Peyer's patch (tissue), 4 donors: ENCODE results near the gene GNL2. TPM values are rescaled to one million over a fixed set of nuclear protein-coding genes. Genes with fewer than 3 reads are reported as not detected.
"Not testable (repeated sequence)": the region's sequence is repeated elsewhere in the genome, so short reads cannot be mapped to it uniquely, and the experiment has no call there.

Experiments
- DNase-seq, 3 donors: peaks; one replicate each; pipeline ENCODE4 v3.0.0-alpha.2; 2017 to 2019
- H3K27ac ChIP-seq, 4 donors: fragments of 200-600 bp; sonication (generic); one replicate each; pipeline ENCODE4 v1.5.1; 2016 to 2019
- H3K27me3 ChIP-seq, 2 donors: fragments of 200-600 bp; sonication (generic); one replicate each; pipeline ENCODE4 v1.5.1; 2019
- H3K36me3 ChIP-seq, 3 donors: fragments of 200-600 bp; sonication (generic); one replicate each; pipeline ENCODE4 v1.5.1; 2016 to 2019
- H3K4me1 ChIP-seq, 4 donors: fragments of 200-600 bp; sonication (generic); one replicate each; pipeline ENCODE4 v1.5.1; 2016 to 2019
- H3K4me3 ChIP-seq, 4 donors: fragments of 200-600 bp; sonication (generic); 1 replicate in 3 of 4; 2 replicates in 1 of 4; pipeline ENCODE4 v1.5.1; 2016 to 2019; ENCODE audit warnings: mild to moderate bottlenecking in 1 of 4
- H3K9me3 ChIP-seq, 4 donors: fragments of 200-600 bp; sonication (generic); one replicate each; pipeline ENCODE4 v1.5.1; 2016 to 2019; ENCODE audit warnings: mild to moderate bottlenecking in 1 of 4
- POLR2A ChIP-seq, 2 donors: fragments of 450-650 bp; IDR thresholded peaks; one replicate each; pipeline ENCODE4 v1.5.1; 2017; ENCODE audit warnings: antibody characterized with exemption in 2 of 2, mild to moderate bottlenecking in 2 of 2, moderate library complexity in 2 of 2
- total RNA-seq, 4 donors: library from RNA; depleted of rRNA; stranded (reverse); fragments of >200 nt; gene quantifications; one replicate each; pipeline ENCODE4 v1.1.0, GENCODE V29; 2016
- TF ChIP-seq, protein P1 (sequence below), 6 experiments: fragments of 450-650 bp in 4 of 6; fragments of 200-600 bp in 2 of 6; sonication (generic) in 1 of 6; IDR thresholded peaks; one replicate each; pipeline ENCODE4 v1.5.1; 2017 to 2019; ENCODE audit warnings: antibody characterized with exemption in 6 of 6, mild to moderate bottlenecking in 3 of 6, moderate library complexity in 1 of 6

The GNL2 gene
- total RNA-seq, 4 donors from 2014 or later: 27.5 to 56.9 (median 49.9) TPM

GRCh38 chr1:37561133-37562132 is 34.3 kb downstream of the GNL2 start:
- peaks cover 0 to 16% (median 0%) of the 10 kb centered on the region in 3 donors for H3K36me3 ChIP-seq
- H3K4me3 ChIP-seq: no peak overlapping the region
- H3K27ac ChIP-seq: no peak overlapping the region
- TF ChIP-seq, protein P1, sequence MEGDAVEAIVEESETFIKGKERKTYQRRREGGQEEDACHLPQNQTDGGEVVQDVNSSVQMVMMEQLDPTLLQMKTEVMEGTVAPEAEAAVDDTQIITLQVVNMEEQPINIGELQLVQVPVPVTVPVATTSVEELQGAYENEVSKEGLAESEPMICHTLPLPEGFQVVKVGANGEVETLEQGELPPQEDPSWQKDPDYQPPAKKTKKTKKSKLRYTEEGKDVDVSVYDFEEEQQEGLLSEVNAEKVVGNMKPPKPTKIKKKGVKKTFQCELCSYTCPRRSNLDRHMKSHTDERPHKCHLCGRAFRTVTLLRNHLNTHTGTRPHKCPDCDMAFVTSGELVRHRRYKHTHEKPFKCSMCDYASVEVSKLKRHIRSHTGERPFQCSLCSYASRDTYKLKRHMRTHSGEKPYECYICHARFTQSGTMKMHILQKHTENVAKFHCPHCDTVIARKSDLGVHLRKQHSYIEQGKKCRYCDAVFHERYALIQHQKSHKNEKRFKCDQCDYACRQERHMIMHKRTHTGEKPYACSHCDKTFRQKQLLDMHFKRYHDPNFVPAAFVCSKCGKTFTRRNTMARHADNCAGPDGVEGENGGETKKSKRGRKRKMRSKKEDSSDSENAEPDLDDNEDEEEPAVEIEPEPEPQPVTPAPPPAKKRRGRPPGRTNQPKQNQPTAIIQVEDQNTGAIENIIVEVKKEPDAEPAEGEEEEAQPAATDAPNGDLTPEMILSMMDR (IDR thresholded peaks at IDR 0.05): peak in 4 of 6 experiments; percentile 31 to 40 (median 36)
- no peak for TF ChIP-seq POLR2A (IDR thresholded peaks at IDR 0.05)
- DNase-seq: peak in 1 of 3 donors; percentile 48
- peaks cover 0 to under 1% (median 0%) of the 10 kb centered on the region in 4 donors for H3K4me1 ChIP-seq
- no peaks in the 10 kb centered on the region for H3K9me3 ChIP-seq
- H3K27me3 ChIP-seq: no peaks in the 10 kb centered on the region

GRCh38 chr1:37560401-37561132 is 35.2 kb downstream of the GNL2 start:
- H3K4me1 ChIP-seq: peaks cover 0 to 6% (median 0%) of the 10 kb centered on the region in 4 donors
- no peaks in the 10 kb centered on the region for H3K27me3 ChIP-seq
- H3K36me3 ChIP-seq: peaks cover 0 to 8% (median 0%) of the 10 kb centered on the region in 3 donors
- TF ChIP-seq, protein P1 (IDR thresholded peaks at IDR 0.05): no peak
- no peak for TF ChIP-seq POLR2A (IDR thresholded peaks at IDR 0.05)
- H3K4me3 ChIP-seq: no peak overlapping the region
- DNase-seq: no peak
- no peak overlapping the region for H3K27ac ChIP-seq
- no peaks in the 10 kb centered on the region for H3K9me3 ChIP-seq

- not testable (repeated sequence) for H3K27me3 ChIP-seq, H3K4me3 ChIP-seq, DNase-seq, H3K9me3 ChIP-seq, H3K4me1 ChIP-seq, H3K27ac ChIP-seq, H3K36me3 ChIP-seq
Measured at GRCh38 chr1:37559957-37560379, 35.8 kb downstream of the GNL2 start.

DNA sequence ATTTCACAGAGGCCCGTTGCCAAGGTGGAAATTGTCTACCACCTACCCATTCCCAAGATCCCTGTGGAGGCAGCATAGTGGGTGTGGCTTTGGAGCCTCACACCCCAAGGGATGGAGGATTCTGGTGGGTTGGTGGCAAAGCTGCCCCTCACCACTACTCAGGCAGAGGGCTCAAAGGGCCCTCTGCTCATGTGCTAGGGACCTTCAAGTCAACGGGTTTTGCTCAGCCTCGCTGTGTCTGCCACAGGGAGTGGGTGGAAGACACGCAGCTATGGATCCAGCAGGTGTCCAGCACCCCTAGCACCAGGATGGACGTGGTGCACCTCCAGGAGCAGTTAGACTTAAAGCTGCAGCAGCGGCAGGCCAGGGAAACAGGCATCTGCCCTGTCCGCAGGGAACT is 36.7 kb downstream of the GNL2 start:
- DNase-seq: no peak
- H3K4me3 ChIP-seq: no peak overlapping the region
- no peak overlapping the region for H3K27ac ChIP-seq
- no peaks in the 10 kb centered on the region for H3K9me3 ChIP-seq
- no peaks in the 10 kb centered on the region for H3K36me3 ChIP-seq
- H3K4me1 ChIP-seq: peaks cover 0 to 6% (median 0%) of the 10 kb centered on the region in 4 donors
- no peaks in the 10 kb centered on the region for H3K27me3 ChIP-seq
- TF ChIP-seq, protein P1 (IDR thresholded peaks at IDR 0.05): no peak
- no peak for TF ChIP-seq POLR2A (IDR thresholded peaks at IDR 0.05)

- Histone ChIP-seq H3K4me1 (peaks cover 0 to 6% (median under 1%) of the 10 kb centered on the region in 4 donors), H3K4me3 (no peak overlapping the region), H3K9me3 (no peaks in the 10 kb centered on the region), H3K27ac (no peak overlapping the region), H3K36me3 (no peaks in the 10 kb centered on the region), H3K27me3 (no peaks in the 10 kb centered on the region)
- DNase-seq: no peak
- no peak for TF ChIP-seq POLR2A (IDR thresholded peaks at IDR 0.05)
- TF ChIP-seq, protein P1 (IDR thresholded peaks at IDR 0.05): no peak
Measured at GRCh38 chr1:37558411-37558810, 37.3 kb downstream of the GNL2 start.
